ENCODE results near the gene STK24.

GRCh38 chr13:98515818-98516465 lies 61.0 kb downstream of the STK24 start:
- no peak for TF ChIP-seq CTCF (conservative IDR thresholded peaks at IDR 0.05; ENCODE audit: low read length)
- no peak for TF ChIP-seq EZH2phosphoT487 (IDR thresholded peaks at IDR 0.05; ENCODE audit: borderline replicate concordance, low read depth, low read length)

Measured in OCI-LY7 (cell line).